ENCODE results near the gene ATP6AP2.

The ATP6AP2 gene

DNA sequence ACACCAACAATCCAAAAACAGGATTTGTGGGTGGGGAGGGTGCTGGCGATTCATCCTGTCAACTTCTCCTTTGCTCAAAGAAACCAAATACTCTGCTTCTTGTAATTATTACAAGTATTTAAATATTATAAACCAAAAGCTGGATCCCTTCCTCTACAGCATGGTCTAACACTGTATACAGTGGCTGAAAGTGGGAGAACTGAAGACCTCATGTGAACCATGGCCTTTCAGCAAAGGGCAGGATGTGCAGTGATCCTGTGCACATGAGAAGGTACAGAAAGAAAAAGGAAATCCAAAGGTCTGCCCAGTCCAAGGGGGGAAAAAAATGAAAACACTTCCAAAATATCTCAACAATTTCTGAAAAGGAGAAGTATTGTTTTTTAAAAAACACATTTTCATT, 71.9 kb downstream of the ATP6AP2 start:
- TF ChIP-seq SIN3A (IDR thresholded peaks at IDR 0.05; ENCODE audit: borderline replicate concordance, insufficient read depth, low read length) (no peak), POLR2AphosphoS5 (IDR thresholded peaks at IDR 0.05; ENCODE audit: low read depth, low read length) (no peak), TAF1 (IDR thresholded peaks at IDR 0.05; ENCODE audit: borderline replicate concordance, insufficient read depth, low read length) (no peak), FOXP2 (optimal IDR thresholded peaks at IDR 0.05; ENCODE audit: borderline replicate concordance, extremely low read depth, extremely low read length, insufficient read depth) (no peak)
- TF ChIP-seq, protein P1, sequence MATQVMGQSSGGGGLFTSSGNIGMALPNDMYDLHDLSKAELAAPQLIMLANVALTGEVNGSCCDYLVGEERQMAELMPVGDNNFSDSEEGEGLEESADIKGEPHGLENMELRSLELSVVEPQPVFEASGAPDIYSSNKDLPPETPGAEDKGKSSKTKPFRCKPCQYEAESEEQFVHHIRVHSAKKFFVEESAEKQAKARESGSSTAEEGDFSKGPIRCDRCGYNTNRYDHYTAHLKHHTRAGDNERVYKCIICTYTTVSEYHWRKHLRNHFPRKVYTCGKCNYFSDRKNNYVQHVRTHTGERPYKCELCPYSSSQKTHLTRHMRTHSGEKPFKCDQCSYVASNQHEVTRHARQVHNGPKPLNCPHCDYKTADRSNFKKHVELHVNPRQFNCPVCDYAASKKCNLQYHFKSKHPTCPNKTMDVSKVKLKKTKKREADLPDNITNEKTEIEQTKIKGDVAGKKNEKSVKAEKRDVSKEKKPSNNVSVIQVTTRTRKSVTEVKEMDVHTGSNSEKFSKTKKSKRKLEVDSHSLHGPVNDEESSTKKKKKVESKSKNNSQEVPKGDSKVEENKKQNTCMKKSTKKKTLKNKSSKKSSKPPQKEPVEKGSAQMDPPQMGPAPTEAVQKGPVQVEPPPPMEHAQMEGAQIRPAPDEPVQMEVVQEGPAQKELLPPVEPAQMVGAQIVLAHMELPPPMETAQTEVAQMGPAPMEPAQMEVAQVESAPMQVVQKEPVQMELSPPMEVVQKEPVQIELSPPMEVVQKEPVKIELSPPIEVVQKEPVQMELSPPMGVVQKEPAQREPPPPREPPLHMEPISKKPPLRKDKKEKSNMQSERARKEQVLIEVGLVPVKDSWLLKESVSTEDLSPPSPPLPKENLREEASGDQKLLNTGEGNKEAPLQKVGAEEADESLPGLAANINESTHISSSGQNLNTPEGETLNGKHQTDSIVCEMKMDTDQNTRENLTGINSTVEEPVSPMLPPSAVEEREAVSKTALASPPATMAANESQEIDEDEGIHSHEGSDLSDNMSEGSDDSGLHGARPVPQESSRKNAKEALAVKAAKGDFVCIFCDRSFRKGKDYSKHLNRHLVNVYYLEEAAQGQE (IDR thresholded peaks at IDR 0.05; ENCODE audit: insufficient read depth in 1 of 2, low read depth in 2 of 2, low read length in 2 of 2): no peak

DNA sequence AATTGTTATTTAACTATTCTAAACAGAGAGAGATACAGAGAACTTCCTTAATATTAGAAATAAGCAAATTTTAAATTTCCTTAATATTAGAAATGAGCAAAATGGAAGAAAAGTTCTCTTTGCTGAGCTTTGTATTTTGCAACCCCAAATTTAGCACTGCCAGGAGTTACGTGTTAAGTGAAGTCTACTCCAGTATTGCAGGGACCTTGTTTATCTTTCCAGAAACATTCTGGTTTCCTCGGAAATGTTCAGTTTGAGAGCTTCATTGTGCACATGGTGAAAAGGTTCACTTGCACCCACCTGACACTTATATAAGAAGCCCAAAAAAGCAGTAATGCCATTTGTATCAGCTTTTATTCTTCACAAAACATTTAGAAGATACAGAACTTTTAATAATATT, 72.8 kb downstream of the ATP6AP2 start:
- no peak for TF ChIP-seq SIN3A (IDR thresholded peaks at IDR 0.05; ENCODE audit: borderline replicate concordance, insufficient read depth, low read length)
- TF ChIP-seq, protein P1 (IDR thresholded peaks at IDR 0.05; ENCODE audit: insufficient read depth in 1 of 2, low read depth in 2 of 2, low read length in 2 of 2): no peak
- TF ChIP-seq TAF1 (IDR thresholded peaks at IDR 0.05; ENCODE audit: borderline replicate concordance, insufficient read depth, low read length): no peak
- no peak for TF ChIP-seq POLR2AphosphoS5 (IDR thresholded peaks at IDR 0.05; ENCODE audit: low read depth, low read length)
- no peak for TF ChIP-seq FOXP2 (optimal IDR thresholded peaks at IDR 0.05; ENCODE audit: borderline replicate concordance, extremely low read depth, extremely low read length, insufficient read depth)
